Activated effector memory CD4-positive, alpha-beta T cell treated with anti-CD3 and anti-CD28 coated beads, Interleukin-2, amount 50 U/mL, for 16 hours (primary cell): ENCODE results near the gene CEP350.
A peak's percentile ranks its signal among the peaks of the same experiment; 100 is the strongest.
"Not testable (repeated sequence)": the region's sequence is repeated elsewhere in the genome, so short reads cannot be mapped to it uniquely, and the experiment has no call there.

Experiments
- DNase-seq: peaks from one replicate; pipeline ENCODE4 v3.0.0-alpha.2; 2020

The CEP350 gene

GRCh38 chr1:180131510-180131909 is 176.9 kb downstream of the CEP350 start:
- no peak for DNase-seq

- DNase-seq, result no peak
Observed at GRCh38 chr1:180133193-180133592, 178.6 kb downstream of the CEP350 start.

GRCh38 chr1:180133688-180134087 is 179.1 kb downstream of the CEP350 start:
- not testable (repeated sequence) for DNase-seq

- DNase-seq, result no peak
Observed at GRCh38 chr1:180135535-180135934, 180.9 kb downstream of the CEP350 start.

- DNase-seq, result no peak
Observed at GRCh38 chr1:180136331-180136967, 181.8 kb downstream of the CEP350 start.

- DNase-seq, result no peak
Observed at GRCh38 chr1:180136968-180137356, 182.4 kb downstream of the CEP350 start.

GRCh38 chr1:180137776-180138175 is 183.2 kb downstream of the CEP350 start:
- no peak for DNase-seq

GRCh38 chr1:180141381-180141934 is 186.8 kb downstream of the CEP350 start:
- DNase-seq, result no peak

GRCh38 chr1:180143359-180143758 is 188.7 kb downstream of the CEP350 start:
- DNase-seq, result no peak

- no peak for DNase-seq
Observed at GRCh38 chr1:180144659-180145357, 190.2 kb downstream of the CEP350 start.

GRCh38 chr1:180145446-180145845 is 190.8 kb downstream of the CEP350 start:
- DNase-seq, result no peak

GRCh38 chr1:180150982-180151381 is 196.4 kb downstream of the CEP350 start:
- DNase-seq, result no peak

GRCh38 chr1:180151508-180151907 is 196.9 kb downstream of the CEP350 start:
- no peak for DNase-seq

GRCh38 chr1:180152588-180152987 is 198.0 kb downstream of the CEP350 start:
- no peak for DNase-seq

GRCh38 chr1:180153032-180153431 is 198.4 kb downstream of the CEP350 start:
- DNase-seq, result no peak

GRCh38 chr1:180154003-180154324 is 199.4 kb downstream of the CEP350 start:
- DNase-seq, result no peak

GRCh38 chr1:180154325-180155181 is 199.9 kb downstream of the CEP350 start, which contains the start of gene QSOX1:
TSS of gene QSOX1 (plus strand) at chr1:180154869. CDS start at chr1:180154908, 39 bp downstream.
- peak; percentile 95 for DNase-seq

- DNase-seq, result no peak
Observed at GRCh38 chr1:180155182-180155682, 200.6 kb downstream of the CEP350 start.

GRCh38 chr1:180156201-180156600 is 201.6 kb downstream of the CEP350 start:
- no peak for DNase-seq

GRCh38 chr1:180156631-180157091 is 202.1 kb downstream of the CEP350 start:
- no peak for DNase-seq

GRCh38 chr1:180157108-180157507 is 202.5 kb downstream of the CEP350 start:
- DNase-seq, result no peak

GRCh38 chr1:180157576-180158057 is 203.0 kb downstream of the CEP350 start:
- no peak for DNase-seq
